HG02840 (cell line): ENCODE data around the gene TMIGD2.

ENCODE experiments used
- ATAC-seq: cut with Tn5 transposase; IDR thresholded peaks from one replicate; pipeline ENCODE4 v1.9.1; 2021; ENCODE audit warnings: mild to moderate bottlenecking, moderate library complexity, moderate number of reproducible peaks; ENCODE audit not compliant: unreplicated experiment, low FRiP score

The TMIGD2 gene

GRCh38 chr19:4327252-4327876 is 25.2 kb upstream of the TMIGD2 start:
- no peak for ATAC-seq

GRCh38 chr19:4326837-4327251 is 24.7 kb upstream of the TMIGD2 start:
- no peak for ATAC-seq

GRCh38 chr19:4326215-4326836 is 24.1 kb upstream of the TMIGD2 start:
- no peak for ATAC-seq

- ATAC-seq: no peak
Observed at GRCh38 chr19:4324228-4324627, 22.0 kb upstream of the TMIGD2 start.

GRCh38 chr19:4323692-4324091 is 21.5 kb upstream of the TMIGD2 start:
- no peak for ATAC-seq

GRCh38 chr19:4322942-4323665 is 20.9 kb upstream of the TMIGD2 start:
- no peak for ATAC-seq

- no peak for ATAC-seq
Observed at GRCh38 chr19:4320419-4320818, 18.2 kb upstream of the TMIGD2 start.

GRCh38 chr19:4319067-4319718 is 17.0 kb upstream of the TMIGD2 start:
- no peak for ATAC-seq

- no peak for ATAC-seq
Observed at GRCh38 chr19:4318460-4318859, 16.3 kb upstream of the TMIGD2 start.

GRCh38 chr19:4316956-4317355 is 14.8 kb upstream of the TMIGD2 start:
- ATAC-seq: no peak

- no peak for ATAC-seq
Observed at GRCh38 chr19:4313847-4314490, 11.8 kb upstream of the TMIGD2 start.

GRCh38 chr19:4310247-4311121 is 8.3 kb upstream of the TMIGD2 start:
- no peak for ATAC-seq

GRCh38 chr19:4305659-4306058 is 3.5 kb upstream of the TMIGD2 start:
- ATAC-seq: no peak

GRCh38 chr19:4305257-4305612 is 3.0 kb upstream of the TMIGD2 start:
- no peak for ATAC-seq

- ATAC-seq: no peak
Observed at GRCh38 chr19:4304538-4305256, 2.5 kb upstream of the TMIGD2 start, which contains the start of gene FSD1. Gene FSD1, plus strand, starts transcription at chr19:4304598. Its CDS starts 149 bp downstream, at chr19:4304747.

- ATAC-seq: no peak
Observed at GRCh38 chr19:4303819-4304537, 1.8 kb upstream of the TMIGD2 start.

GRCh38 chr19:4301590-4302242 is 473 bp downstream of the TMIGD2 start:
- no peak for ATAC-seq

- ATAC-seq: no peak
Observed at GRCh38 chr19:4300589-4300988, 1.6 kb downstream of the TMIGD2 start.
